GM18951 (cell line): ENCODE results near the gene TIMD4.

Source experiments
- POLR2A ChIP-seq: IDR thresholded peaks from 4 replicates; pipeline ENCODE4 v1.6.1; 2011; ENCODE audit warnings: mild to moderate bottlenecking; ENCODE audit not compliant: insufficient read length, insufficient read depth; ENCODE audit errors: extremely low read depth
- in situ Hi-C: fragments of 300-500 bp; cut with MboI; formaldehyde crosslinking; loops from one replicate; pipeline ENCODE4 v1.12.0; 2022; ENCODE audit warnings: low sequenced_read_pairs, mixed read lengths, inconsistent platforms; ENCODE audit not compliant: unreplicated experiment

Gene TIMD4

DNA sequence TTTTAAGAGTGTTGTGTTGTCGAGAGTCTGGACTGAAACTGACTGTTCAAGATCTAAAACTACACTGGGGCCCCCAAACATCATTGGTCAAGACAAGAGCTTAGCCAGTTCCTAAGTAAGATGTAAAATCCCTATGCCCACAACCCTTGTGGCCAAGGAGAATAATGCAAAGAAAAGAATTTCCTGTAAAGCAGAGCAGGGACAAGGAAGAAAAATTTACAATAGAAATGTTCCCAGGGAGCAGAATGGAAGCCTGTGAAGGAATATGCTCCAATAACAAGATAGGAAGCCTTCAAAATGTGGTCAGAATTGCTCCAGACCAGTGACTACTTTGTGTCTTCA lies 92.6 kb downstream of the TIMD4 start:
- no peak for TF ChIP-seq POLR2A
- in situ Hi-C loops: no loop called here
